ENCODE data around the gene CCDC146. TPM values are rescaled to one million over a fixed set of nuclear protein-coding genes. Genes with fewer than 3 reads are reported as not detected.

The CCDC146 gene
- total and polyA plus RNA-seq, 2 of the 13 experiments (the other 11 are each of a cell fraction or from before 2014, with no cell fraction given), result 2.4 to 4.1 TPM

DNA sequence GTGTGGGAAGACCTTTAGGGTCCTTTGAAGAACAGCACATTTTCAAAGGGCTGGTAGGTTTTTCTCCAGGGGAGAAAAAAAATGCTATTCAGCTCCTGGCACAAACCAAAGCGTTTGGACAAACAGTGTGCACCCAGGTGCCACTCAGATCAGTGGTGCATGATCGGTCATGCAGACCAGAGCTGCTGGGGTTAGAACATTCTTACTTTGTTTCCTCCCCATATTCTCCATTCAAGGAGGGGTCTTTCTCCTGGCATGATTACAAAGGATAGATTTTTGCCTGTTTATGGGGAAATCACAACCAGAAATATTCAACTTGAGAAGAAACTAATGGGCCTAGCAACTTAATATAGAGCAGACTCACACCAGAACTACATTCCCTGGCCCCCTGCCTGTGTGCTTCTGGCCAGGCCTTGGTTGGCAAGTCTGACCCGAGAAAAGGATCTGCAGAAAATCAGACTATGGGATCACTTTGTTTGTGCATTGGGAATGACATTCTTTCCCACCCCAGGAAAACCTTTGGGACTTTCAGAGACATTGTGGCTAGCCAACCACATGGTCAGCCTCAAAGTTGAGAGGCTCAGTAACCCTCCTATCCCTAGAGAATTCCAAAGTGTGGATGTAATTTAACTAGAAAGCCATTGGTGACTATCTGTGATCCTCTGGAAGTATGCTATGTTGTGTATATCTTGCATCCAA, 159.5 kb downstream of the CCDC146 start (continued):
- TF ChIP-seq, protein P1, sequence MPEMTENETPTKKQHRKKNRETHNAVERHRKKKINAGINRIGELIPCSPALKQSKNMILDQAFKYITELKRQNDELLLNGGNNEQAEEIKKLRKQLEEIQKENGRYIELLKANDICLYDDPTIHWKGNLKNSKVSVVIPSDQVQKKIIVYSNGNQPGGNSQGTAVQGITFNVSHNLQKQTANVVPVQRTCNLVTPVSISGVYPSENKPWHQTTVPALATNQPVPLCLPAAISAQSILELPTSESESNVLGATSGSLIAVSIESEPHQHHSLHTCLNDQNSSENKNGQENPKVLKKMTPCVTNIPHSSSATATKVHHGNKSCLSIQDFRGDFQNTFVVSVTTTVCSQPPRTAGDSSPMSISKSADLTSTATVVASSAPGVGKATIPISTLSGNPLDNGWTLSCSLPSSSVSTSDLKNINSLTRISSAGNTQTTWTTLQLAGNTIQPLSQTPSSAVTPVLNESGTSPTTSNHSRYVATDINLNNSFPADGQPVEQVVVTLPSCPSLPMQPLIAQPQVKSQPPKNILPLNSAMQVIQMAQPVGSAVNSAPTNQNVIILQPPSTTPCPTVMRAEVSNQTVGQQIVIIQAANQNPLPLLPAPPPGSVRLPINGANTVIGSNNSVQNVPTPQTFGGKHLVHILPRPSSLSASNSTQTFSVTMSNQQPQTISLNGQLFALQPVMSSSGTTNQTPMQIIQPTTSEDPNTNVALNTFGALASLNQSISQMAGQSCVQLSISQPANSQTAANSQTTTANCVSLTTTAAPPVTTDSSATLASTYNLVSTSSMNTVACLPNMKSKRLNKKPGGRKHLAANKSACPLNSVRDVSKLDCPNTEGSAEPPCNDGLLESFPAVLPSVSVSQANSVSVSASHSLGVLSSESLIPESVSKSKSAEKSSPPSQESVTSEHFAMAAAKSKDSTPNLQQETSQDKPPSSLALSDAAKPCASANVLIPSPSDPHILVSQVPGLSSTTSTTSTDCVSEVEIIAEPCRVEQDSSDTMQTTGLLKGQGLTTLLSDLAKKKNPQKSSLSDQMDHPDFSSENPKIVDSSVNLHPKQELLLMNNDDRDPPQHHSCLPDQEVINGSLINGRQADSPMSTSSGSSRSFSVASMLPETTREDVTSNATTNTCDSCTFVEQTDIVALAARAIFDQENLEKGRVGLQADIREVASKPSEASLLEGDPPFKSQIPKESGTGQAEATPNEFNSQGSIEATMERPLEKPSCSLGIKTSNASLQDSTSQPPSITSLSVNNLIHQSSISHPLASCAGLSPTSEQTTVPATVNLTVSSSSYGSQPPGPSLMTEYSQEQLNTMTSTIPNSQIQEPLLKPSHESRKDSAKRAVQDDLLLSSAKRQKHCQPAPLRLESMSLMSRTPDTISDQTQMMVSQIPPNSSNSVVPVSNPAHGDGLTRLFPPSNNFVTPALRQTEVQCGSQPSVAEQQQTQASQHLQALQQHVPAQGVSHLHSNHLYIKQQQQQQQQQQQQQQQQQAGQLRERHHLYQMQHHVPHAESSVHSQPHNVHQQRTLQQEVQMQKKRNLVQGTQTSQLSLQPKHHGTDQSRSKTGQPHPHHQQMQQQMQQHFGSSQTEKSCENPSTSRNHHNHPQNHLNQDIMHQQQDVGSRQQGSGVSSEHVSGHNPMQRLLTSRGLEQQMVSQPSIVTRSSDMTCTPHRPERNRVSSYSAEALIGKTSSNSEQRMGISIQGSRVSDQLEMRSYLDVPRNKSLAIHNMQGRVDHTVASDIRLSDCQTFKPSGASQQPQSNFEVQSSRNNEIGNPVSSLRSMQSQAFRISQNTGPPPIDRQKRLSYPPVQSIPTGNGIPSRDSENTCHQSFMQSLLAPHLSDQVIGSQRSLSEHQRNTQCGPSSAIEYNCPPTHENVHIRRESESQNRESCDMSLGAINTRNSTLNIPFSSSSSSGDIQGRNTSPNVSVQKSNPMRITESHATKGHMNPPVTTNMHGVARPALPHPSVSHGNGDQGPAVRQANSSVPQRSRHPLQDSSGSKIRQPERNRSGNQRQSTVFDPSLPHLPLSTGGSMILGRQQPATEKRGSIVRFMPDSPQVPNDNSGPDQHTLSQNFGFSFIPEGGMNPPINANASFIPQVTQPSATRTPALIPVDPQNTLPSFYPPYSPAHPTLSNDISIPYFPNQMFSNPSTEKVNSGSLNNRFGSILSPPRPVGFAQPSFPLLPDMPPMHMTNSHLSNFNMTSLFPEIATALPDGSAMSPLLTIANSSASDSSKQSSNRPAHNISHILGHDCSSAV (CRISPR knock-in tag; IDR thresholded peaks at IDR 0.05; ENCODE audit: borderline replicate concordance), result no peak
- no peak for TF ChIP-seq MAFG (CRISPR knock-in tag; IDR thresholded peaks at IDR 0.05)
- TF ChIP-seq MTF2 (CRISPR knock-in tag; IDR thresholded peaks at IDR 0.05; ENCODE audit: borderline replicate concordance), result no peak

DNA sequence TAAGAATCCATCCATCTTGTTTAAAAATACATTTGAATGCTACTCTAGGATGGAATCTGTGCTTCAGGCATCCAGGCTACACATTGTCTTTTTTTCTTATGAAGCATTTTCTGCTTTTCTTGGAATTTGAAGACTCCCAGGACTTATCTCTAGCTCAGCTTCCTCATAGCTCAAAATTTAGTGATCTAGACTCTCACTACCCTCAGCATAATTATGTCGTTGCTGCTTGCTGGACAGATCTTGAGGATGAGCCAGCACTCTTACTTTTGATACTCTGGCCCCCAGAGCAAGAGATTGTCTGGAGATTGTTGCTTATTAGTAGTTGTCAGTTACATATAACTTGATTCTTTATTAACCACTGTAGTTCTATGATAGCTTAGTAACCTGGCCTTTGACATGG, 160.5 kb downstream of the CCDC146 start:
- H3K27ac ChIP-seq (ENCODE audit: extremely low read length, insufficient read depth, low read length), result no peak overlapping the region
- H2AFZ ChIP-seq (ENCODE audit: low read length), result no peak overlapping the region
- H3K4me2 ChIP-seq (ENCODE audit: low read depth, low read length), result no peak overlapping the region
- DNase-seq (ENCODE audit: low spot score) (no peak), ATAC-seq (no peak), FAIRE-seq (no peak)
- H3K4me1 ChIP-seq (ENCODE audit: insufficient read depth, low read length), result no peaks in the 10 kb centered on the region
- no peaks in the 10 kb centered on the region for H4K20me1 ChIP-seq (ENCODE audit: insufficient read depth, low read length)
- ChIA-PET POLR2A (no interaction called here), CTCF (ENCODE audit: low intra/inter-chr PET ratio, low total read pairs) (no interaction called here)
- no peaks in the 10 kb centered on the region for H3K27me3 ChIP-seq (ENCODE audit: control insufficient read depth in 1 of 2, insufficient read depth in 2 of 2, low read length in 2 of 2)
- in situ Hi-C loops (cut with HindIII; ENCODE audit: extremely low pct_ligation_motif_present, low pct_unique_long_range_greater_than_20kb), result no loop called here
- H3K9me3 ChIP-seq (ENCODE audit: low read length), result no peaks in the 10 kb centered on the region
- no TSS peak for BruUV-seq (replicated peaks)
- intact Hi-C loops (cut with micrococcal nuclease; ENCODE audit: unreplicated experiment), result no loop called here
- H3K79me2 ChIP-seq (ENCODE audit: insufficient read depth, low read length), result no peaks in the 10 kb centered on the region
- H3K9ac ChIP-seq (ENCODE audit: insufficient read depth, low read depth, low read length), result no peak overlapping the region
- H3K4me3 ChIP-seq (replicated peaks in 1 of 3; ENCODE audit: insufficient read depth in 1 of 3, low read depth in 2 of 3, low read length in 3 of 3), result no peak overlapping the region
- H3K36me3 ChIP-seq (replicated peaks in 1 of 2; ENCODE audit: control insufficient read depth in 1 of 2, insufficient read depth in 2 of 2, low read length in 2 of 2), result no peaks in the 10 kb centered on the region
- WGBS (ENCODE audit: low lambda C conversion rate), result 37% methylated on average over 1 of the region's 1 CpG
- TF ChIP-seq SOX6 (IDR thresholded peaks at IDR 0.05), result no peak
- TF ChIP-seq SOX6 (CRISPR knock-in tag; IDR thresholded peaks at IDR 0.05), result no peak
- no peak for TF ChIP-seq ZNF382 (CRISPR knock-in tag; IDR thresholded peaks at IDR 0.05; ENCODE audit: borderline replicate concordance)
- TF ChIP-seq ZNF878 (CRISPR knock-in tag; IDR thresholded peaks at IDR 0.05), result no peak
- TF ChIP-seq HMG20B (CRISPR knock-in tag; conservative IDR thresholded peaks at IDR 0.05), result no peak
- TF ChIP-seq ZNF10 (CRISPR knock-in tag; IDR thresholded peaks at IDR 0.05; ENCODE audit: borderline replicate concordance, low read depth), result no peak
- TF ChIP-seq FOXM1 (CRISPR knock-in tag; IDR thresholded peaks at IDR 0.05), result no peak
- TF ChIP-seq, protein P2, sequence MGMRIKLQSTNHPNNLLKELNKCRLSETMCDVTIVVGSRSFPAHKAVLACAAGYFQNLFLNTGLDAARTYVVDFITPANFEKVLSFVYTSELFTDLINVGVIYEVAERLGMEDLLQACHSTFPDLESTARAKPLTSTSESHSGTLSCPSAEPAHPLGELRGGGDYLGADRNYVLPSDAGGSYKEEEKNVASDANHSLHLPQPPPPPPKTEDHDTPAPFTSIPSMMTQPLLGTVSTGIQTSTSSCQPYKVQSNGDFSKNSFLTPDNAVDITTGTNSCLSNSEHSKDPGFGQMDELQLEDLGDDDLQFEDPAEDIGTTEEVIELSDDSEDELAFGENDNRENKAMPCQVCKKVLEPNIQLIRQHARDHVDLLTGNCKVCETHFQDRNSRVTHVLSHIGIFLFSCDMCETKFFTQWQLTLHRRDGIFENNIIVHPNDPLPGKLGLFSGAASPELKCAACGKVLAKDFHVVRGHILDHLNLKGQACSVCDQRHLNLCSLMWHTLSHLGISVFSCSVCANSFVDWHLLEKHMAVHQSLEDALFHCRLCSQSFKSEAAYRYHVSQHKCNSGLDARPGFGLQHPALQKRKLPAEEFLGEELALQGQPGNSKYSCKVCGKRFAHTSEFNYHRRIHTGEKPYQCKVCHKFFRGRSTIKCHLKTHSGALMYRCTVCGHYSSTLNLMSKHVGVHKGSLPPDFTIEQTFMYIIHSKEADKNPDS (CRISPR knock-in tag; IDR thresholded peaks at IDR 0.05), result no peak
- no peak for TF ChIP-seq TEAD2 (CRISPR knock-in tag; IDR thresholded peaks at IDR 0.05)
- TF ChIP-seq ZNF124 (CRISPR knock-in tag; IDR thresholded peaks at IDR 0.05), result no peak
- no peak for TF ChIP-seq POLR2AphosphoS2 (IDR thresholded peaks at IDR 0.05; ENCODE audit: low read depth, low read length)
- no peak for TF ChIP-seq NFKBIZ (CRISPR knock-in tag; IDR thresholded peaks at IDR 0.05)
